Activated B cell treated with CpG ODN at 0.5 μM for 24 hours (primary cell): ENCODE measurements around the gene GNB1L. TPM values are rescaled to one million over a fixed set of nuclear protein-coding genes. Genes with fewer than 3 reads are reported as not detected.

Experiments
- ATAC-seq: fragments of 200-7000 bp; cut with Tn5 transposase; one replicate; pipeline ENCODE4 v1.10.0; 2021; ENCODE audit warnings: low read depth, mild to moderate bottlenecking, moderate library complexity
- CTCF ChIA-PET: fragments of 350-600 bp; sonication (Branson Sonifier 250); formaldehyde crosslinking; loops from one replicate; lab custom pipeline; 2021; ENCODE audit warnings: antibody characterized with exemption; lab: Charles Lee
- POLR2A ChIA-PET: fragments of 350-600 bp; sonication (Branson Sonifier 250); formaldehyde crosslinking; loops from one replicate; lab custom pipeline; 2021; ENCODE audit warnings: antibody characterized with exemption; lab: Charles Lee
- DNase-seq: peaks from one replicate; pipeline ENCODE4 v3.0.0; 2022
- H3K27ac Mint-ChIP-seq: one replicate; pipeline ENCODE4 v1.8.0; 2020; ENCODE audit warnings: mixed read lengths
- H3K27me3 Mint-ChIP-seq: one replicate; pipeline ENCODE4 v1.8.0; 2021; ENCODE audit warnings: mixed read lengths
- H3K36me3 Mint-ChIP-seq: one replicate; pipeline ENCODE4 v1.8.0; 2021; ENCODE audit warnings: low read depth, mixed read lengths
- H3K4me1 Mint-ChIP-seq: one replicate; pipeline ENCODE4 v1.8.0; 2021; ENCODE audit warnings: mixed read lengths
- H3K4me3 Mint-ChIP-seq: one replicate; pipeline ENCODE4 v1.8.0; 2020; ENCODE audit warnings: mild to moderate bottlenecking, mixed read lengths
- H3K9me3 Mint-ChIP-seq: one replicate; pipeline ENCODE4 v1.8.0; 2020; ENCODE audit warnings: mixed read lengths
- intact Hi-C: fragments of 100-400 bp; cut with micrococcal nuclease; formaldehyde crosslinking; loops from one replicate; pipeline ENCODE4 v1.15.1; 2024
- total RNA-seq: library from RNA; stranded (reverse); gene quantifications from 2 replicates; pipeline ENCODE4 v1.2.3, GENCODE V29; 2022
- TF ChIP-seq, protein P1 (sequence below): fragments of 200-600 bp; IDR thresholded peaks from one replicate; pipeline ENCODE4 v1.8.0; 2022; ENCODE audit warnings: antibody characterized with exemption, mild to moderate bottlenecking

The GNB1L gene
- total RNA-seq, 1 donor from 2014 or later: 6.3 TPM

DNA sequence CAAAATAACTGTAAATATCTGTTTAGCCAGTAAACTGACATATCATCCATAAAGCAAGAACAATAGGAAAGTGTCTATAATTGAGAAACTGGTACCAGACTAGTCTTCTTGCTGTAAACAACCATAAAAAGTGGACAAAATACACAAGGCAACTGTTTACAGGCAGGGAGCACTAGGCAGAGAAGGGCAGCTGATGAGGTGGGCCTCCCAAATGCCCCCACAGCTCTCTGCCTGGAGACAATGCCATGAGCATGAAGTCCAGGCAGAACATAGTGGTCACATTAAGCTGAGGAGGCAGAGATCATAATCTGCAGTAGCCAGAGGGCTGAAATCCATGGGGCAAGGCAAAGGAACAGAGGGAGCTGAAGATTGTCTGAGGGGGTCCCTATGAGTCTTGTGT, 63.4 kb downstream of the GNB1L start:
- no peak for ATAC-seq
- no peak for DNase-seq
- TF ChIP-seq, protein P1, sequence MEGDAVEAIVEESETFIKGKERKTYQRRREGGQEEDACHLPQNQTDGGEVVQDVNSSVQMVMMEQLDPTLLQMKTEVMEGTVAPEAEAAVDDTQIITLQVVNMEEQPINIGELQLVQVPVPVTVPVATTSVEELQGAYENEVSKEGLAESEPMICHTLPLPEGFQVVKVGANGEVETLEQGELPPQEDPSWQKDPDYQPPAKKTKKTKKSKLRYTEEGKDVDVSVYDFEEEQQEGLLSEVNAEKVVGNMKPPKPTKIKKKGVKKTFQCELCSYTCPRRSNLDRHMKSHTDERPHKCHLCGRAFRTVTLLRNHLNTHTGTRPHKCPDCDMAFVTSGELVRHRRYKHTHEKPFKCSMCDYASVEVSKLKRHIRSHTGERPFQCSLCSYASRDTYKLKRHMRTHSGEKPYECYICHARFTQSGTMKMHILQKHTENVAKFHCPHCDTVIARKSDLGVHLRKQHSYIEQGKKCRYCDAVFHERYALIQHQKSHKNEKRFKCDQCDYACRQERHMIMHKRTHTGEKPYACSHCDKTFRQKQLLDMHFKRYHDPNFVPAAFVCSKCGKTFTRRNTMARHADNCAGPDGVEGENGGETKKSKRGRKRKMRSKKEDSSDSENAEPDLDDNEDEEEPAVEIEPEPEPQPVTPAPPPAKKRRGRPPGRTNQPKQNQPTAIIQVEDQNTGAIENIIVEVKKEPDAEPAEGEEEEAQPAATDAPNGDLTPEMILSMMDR: no peak
- CTCF ChIA-PET: no interaction called here
- no peak overlapping the region for H3K27ac Mint-ChIP-seq
- intact Hi-C loops: no loop called here
- peaks cover 16% of the 10 kb centered on the region for H3K9me3 Mint-ChIP-seq
- no peak overlapping the region for H3K4me3 Mint-ChIP-seq
- H3K36me3 Mint-ChIP-seq: peaks cover 36% of the 10 kb centered on the region
- H3K4me1 Mint-ChIP-seq: no peaks in the 10 kb centered on the region
- no peaks in the 10 kb centered on the region for H3K27me3 Mint-ChIP-seq
- POLR2A ChIA-PET: no interaction called here

DNA sequence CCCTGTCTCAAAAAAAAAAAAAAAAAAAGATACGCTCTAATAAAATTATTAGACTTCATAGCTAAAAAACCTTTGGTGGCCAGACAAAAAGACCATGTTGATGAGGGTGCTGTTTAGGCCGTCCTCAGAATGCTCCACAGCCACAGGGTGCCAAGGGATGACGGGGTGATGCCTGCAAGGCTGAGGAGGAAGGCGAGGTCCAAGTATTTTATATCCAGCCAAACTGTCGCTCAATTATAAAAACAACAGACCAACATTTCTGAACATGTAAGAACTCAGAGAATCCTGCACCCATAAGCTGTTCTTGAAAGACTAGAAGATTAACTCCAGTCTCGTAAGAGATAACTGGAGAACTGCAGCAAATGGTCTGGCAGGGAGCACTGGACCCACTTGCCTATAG, 64.8 kb downstream of the GNB1L start:
- ChIA-PET CTCF (no interaction called here), POLR2A (no interaction called here)
- H3K9me3 Mint-ChIP-seq: peaks cover 16% of the 10 kb centered on the region
- H3K27ac Mint-ChIP-seq: no peak overlapping the region
- no peaks in the 10 kb centered on the region for H3K27me3 Mint-ChIP-seq
- no peak for DNase-seq
- intact Hi-C loops: no loop called here
- peaks cover 36% of the 10 kb centered on the region for H3K36me3 Mint-ChIP-seq
- H3K4me3 Mint-ChIP-seq: no peak overlapping the region
- no peak for ATAC-seq
- no peaks in the 10 kb centered on the region for H3K4me1 Mint-ChIP-seq
- TF ChIP-seq, protein P1: no peak

DNA sequence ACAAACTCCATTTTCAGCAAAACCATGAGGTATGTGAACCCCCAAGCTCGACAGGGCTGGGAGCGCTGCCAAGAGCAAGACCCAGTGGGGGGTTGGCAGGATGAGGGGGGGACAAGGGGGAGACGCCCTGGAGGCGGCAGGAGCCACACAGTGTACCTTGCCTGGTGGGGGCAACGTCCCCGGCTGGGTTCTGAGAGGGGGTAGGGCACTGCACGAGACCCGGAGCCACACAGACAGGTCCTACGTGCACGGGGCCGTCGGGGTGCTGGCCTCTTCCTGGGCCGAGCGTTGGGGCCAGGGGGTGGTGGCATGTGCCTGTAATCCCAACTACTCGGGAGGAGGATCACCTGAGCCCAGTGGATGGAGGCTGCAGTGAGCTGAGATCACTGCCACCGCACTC, 65.3 kb downstream of the GNB1L start:
- Mint-ChIP-seq H3K9me3 (peaks cover 16% of the 10 kb centered on the region), H3K36me3 (peaks cover 34% of the 10 kb centered on the region), H3K27me3 (no peaks in the 10 kb centered on the region), H3K4me1 (no peaks in the 10 kb centered on the region), H3K27ac (no peak overlapping the region), H3K4me3 (no peak overlapping the region)
- ChIA-PET CTCF (no interaction called here), POLR2A (no interaction called here)
- DNase-seq (no peak), ATAC-seq (no peak)
- TF ChIP-seq, protein P1: no peak
- intact Hi-C loops: no loop called here

DNA sequence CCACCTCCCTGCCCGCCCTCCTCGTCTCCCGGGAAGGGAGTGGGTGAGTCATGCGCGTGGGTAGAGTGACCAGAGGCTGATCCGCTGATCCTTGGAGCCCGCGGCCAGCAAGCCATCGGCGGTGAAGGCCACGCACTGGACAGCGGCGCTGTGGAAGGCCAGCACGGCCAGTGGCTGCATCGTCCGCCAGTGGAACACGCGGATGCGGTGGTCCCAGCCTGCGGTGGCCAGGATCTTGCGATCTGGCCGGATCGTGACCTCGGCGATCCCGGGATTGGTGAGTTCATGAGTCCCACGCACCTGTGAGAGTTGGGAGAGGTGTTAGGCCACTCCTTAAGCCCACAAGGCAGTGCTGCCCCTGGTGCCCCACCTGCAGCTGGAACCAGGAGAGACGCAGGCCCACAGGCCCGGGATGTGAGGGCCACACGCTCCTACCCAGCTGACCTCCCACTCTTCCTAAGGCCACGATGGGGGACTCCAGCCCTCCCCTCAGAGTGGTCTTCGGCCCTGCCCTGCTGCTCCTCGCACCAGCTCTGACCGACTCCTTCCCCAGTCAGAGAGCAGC, 65.9 kb downstream of the GNB1L start:
- CTCF ChIA-PET: no interaction called here
- Mint-ChIP-seq H3K27me3 (no peaks in the 10 kb centered on the region), H3K4me3 (no peak overlapping the region), H3K4me1 (no peaks in the 10 kb centered on the region), H3K27ac (no peak overlapping the region), H3K36me3 (peaks cover 29% of the 10 kb centered on the region), H3K9me3 (peaks cover 16% of the 10 kb centered on the region)
- DNase-seq: no peak
- POLR2A ChIA-PET: no interaction called here
- TF ChIP-seq, protein P1: no peak
- intact Hi-C loops: no loop called here
- no peak for ATAC-seq

DNA sequence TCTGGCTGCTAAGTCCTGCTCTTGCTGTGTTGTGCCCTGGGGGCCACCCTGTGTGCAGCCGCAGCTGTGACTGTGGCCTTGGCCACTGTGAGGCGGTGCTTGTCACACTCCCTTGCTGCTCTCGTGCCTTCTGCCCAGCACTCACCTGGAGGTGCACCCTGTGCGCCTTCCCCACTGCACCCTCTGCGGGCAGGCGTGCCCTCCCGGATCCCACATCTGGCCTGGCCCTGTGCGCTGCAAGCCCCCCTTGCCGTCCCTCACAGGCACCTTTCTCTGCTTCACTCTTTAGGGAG, 66.9 kb downstream of the GNB1L start:
- peaks cover 6% of the 10 kb centered on the region for H3K27me3 Mint-ChIP-seq
- TF ChIP-seq, protein P1: no peak
- DNase-seq (no peak), ATAC-seq (no peak)
- peaks cover 24% of the 10 kb centered on the region for H3K36me3 Mint-ChIP-seq
- no peak overlapping the region for H3K4me3 Mint-ChIP-seq
- H3K27ac Mint-ChIP-seq: no peak overlapping the region
- peaks cover 10% of the 10 kb centered on the region for H3K9me3 Mint-ChIP-seq
- POLR2A ChIA-PET: no interaction called here
- intact Hi-C loops: no loop called here
- no peaks in the 10 kb centered on the region for H3K4me1 Mint-ChIP-seq
- CTCF ChIA-PET: no interaction called here
